Measurements from ENCODE around the gene CDKN1B. TPM values are rescaled to one million over a fixed set of nuclear protein-coding genes. Genes with fewer than 3 reads are reported as not detected.

CDKN1B gene
- total and polyA plus RNA-seq, 2 of the 13 experiments (the other 11 are each of a cell fraction or from before 2014, with no cell fraction given) = 20.1 to 37.2 TPM

GRCh38 chr12:12723681-12724420 lies 6.7 kb downstream of the CDKN1B start (continued):
- TF ChIP-seq, protein P1, sequence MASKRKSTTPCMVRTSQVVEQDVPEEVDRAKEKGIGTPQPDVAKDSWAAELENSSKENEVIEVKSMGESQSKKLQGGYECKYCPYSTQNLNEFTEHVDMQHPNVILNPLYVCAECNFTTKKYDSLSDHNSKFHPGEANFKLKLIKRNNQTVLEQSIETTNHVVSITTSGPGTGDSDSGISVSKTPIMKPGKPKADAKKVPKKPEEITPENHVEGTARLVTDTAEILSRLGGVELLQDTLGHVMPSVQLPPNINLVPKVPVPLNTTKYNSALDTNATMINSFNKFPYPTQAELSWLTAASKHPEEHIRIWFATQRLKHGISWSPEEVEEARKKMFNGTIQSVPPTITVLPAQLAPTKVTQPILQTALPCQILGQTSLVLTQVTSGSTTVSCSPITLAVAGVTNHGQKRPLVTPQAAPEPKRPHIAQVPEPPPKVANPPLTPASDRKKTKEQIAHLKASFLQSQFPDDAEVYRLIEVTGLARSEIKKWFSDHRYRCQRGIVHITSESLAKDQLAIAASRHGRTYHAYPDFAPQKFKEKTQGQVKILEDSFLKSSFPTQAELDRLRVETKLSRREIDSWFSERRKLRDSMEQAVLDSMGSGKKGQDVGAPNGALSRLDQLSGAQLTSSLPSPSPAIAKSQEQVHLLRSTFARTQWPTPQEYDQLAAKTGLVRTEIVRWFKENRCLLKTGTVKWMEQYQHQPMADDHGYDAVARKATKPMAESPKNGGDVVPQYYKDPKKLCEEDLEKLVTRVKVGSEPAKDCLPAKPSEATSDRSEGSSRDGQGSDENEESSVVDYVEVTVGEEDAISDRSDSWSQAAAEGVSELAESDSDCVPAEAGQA (IDR thresholded peaks at IDR 0.05; ENCODE audit: low read depth) = no peak
- TF ChIP-seq, protein P1 (CRISPR knock-in tag; IDR thresholded peaks at IDR 0.05; ENCODE audit: borderline replicate concordance) = peak; percentile 85; the same call in 1 of the 2 replicates
- TF ChIP-seq HNRNPLL (IDR thresholded peaks at IDR 0.05; ENCODE audit: low read depth, low read length, poor library complexity, severe bottlenecking) (peak; percentile 71), ATAD3A (CRISPR knock-in tag; IDR thresholded peaks at IDR 0.05) (no peak), ZNF776 (CRISPR knock-in tag; IDR thresholded peaks at IDR 0.05) (peak; percentile 72; the same call in 1 of the 2 replicates), ETV5 (CRISPR knock-in tag; IDR thresholded peaks at IDR 0.05; ENCODE audit: borderline replicate concordance) (0 out of 2 replicates have a peak, but pooled peaks have one; percentile 27), ZNF563 (CRISPR knock-in tag; IDR thresholded peaks at IDR 0.05) (peak; percentile 67; the same call in 1 of the 2 replicates), THAP11 (CRISPR knock-in tag; IDR thresholded peaks at IDR 0.05) (peak; percentile 22; the same call in 1 of the 2 replicates), KDM6A (CRISPR knock-in tag; IDR thresholded peaks at IDR 0.05; ENCODE audit: low read depth) (no peak), KMT2B (CRISPR knock-in tag; IDR thresholded peaks at IDR 0.05) (peak; percentile 63; the same call in 1 of the 2 replicates), ASH2L (IDR thresholded peaks at IDR 0.05; ENCODE audit: insufficient read length, low read depth, low read length) (peak; percentile 72), ARNT (IDR thresholded peaks at IDR 0.05) (no peak), SIN3A (IDR thresholded peaks at IDR 0.05; ENCODE audit: borderline replicate concordance, low read depth, low read length) (0 out of 2 replicates have a peak, but pooled peaks have one; percentile 23)
- TF ChIP-seq, protein P2, sequence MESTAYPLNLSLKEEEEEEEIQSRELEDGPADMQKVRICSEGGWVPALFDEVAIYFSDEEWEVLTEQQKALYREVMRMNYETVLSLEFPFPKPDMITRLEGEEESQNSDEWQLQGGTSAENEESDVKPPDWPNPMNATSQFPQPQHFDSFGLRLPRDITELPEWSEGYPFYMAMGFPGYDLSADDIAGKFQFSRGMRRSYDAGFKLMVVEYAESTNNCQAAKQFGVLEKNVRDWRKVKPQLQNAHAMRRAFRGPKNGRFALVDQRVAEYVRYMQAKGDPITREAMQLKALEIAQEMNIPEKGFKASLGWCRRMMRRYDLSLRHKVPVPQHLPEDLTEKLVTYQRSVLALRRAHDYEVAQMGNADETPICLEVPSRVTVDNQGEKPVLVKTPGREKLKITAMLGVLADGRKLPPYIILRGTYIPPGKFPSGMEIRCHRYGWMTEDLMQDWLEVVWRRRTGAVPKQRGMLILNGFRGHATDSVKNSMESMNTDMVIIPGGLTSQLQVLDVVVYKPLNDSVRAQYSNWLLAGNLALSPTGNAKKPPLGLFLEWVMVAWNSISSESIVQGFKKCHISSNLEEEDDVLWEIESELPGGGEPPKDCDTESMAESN (CRISPR knock-in tag; conservative IDR thresholded peaks at IDR 0.05) = 0 out of 2 replicates have a peak, but pooled peaks have one; percentile 8
- TF ChIP-seq, protein P3, sequence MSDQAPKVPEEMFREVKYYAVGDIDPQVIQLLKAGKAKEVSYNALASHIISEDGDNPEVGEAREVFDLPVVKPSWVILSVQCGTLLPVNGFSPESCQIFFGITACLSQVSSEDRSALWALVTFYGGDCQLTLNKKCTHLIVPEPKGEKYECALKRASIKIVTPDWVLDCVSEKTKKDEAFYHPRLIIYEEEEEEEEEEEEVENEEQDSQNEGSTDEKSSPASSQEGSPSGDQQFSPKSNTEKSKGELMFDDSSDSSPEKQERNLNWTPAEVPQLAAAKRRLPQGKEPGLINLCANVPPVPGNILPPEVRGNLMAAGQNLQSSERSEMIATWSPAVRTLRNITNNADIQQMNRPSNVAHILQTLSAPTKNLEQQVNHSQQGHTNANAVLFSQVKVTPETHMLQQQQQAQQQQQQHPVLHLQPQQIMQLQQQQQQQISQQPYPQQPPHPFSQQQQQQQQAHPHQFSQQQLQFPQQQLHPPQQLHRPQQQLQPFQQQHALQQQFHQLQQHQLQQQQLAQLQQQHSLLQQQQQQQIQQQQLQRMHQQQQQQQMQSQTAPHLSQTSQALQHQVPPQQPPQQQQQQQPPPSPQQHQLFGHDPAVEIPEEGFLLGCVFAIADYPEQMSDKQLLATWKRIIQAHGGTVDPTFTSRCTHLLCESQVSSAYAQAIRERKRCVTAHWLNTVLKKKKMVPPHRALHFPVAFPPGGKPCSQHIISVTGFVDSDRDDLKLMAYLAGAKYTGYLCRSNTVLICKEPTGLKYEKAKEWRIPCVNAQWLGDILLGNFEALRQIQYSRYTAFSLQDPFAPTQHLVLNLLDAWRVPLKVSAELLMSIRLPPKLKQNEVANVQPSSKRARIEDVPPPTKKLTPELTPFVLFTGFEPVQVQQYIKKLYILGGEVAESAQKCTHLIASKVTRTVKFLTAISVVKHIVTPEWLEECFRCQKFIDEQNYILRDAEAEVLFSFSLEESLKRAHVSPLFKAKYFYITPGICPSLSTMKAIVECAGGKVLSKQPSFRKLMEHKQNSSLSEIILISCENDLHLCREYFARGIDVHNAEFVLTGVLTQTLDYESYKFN (CRISPR knock-in tag; conservative IDR thresholded peaks at IDR 0.05) = no peak
